H9 (cell line): ENCODE measurements around the gene RAD51. TPM values are rescaled to one million over a fixed set of nuclear protein-coding genes. Genes with fewer than 3 reads are reported as not detected.

Source experiments
- DNase-seq: peaks from one replicate; pipeline ENCODE4 v3.0.0-alpha.2; 2017
- H2AFZ ChIP-seq: one replicate; pipeline ENCODE4 v1.6.1; 2013; ENCODE audit warnings: mild to moderate bottlenecking, low read length, control low read depth, moderate library complexity
- H2AK5ac ChIP-seq: 2 replicates; pipeline ENCODE4 v1.6.1; 2013; ENCODE audit warnings: low read length, control low read depth, mixed read lengths; ENCODE audit not compliant: insufficient read length
- H2BK120ac ChIP-seq: one replicate; pipeline ENCODE4 v1.6.1; 2013; ENCODE audit warnings: low read depth, mild to moderate bottlenecking, low read length, control low read depth, inconsistent platforms; ENCODE audit not compliant: poor library complexity, severe bottlenecking
- H2BK12ac ChIP-seq: 2 replicates; pipeline ENCODE4 v1.6.1; 2013; ENCODE audit warnings: low read length, control low read depth, mixed read lengths, low read depth; ENCODE audit not compliant: insufficient read length
- H2BK15ac ChIP-seq: 2 replicates; pipeline ENCODE4 v1.6.1; 2013; ENCODE audit warnings: low read depth, low read length, control low read depth
- H2BK20ac ChIP-seq: one replicate; pipeline ENCODE4 v1.6.1; 2013; ENCODE audit warnings: low read depth, mild to moderate bottlenecking, low read length, control low read depth, inconsistent platforms; ENCODE audit not compliant: poor library complexity, severe bottlenecking
- H2BK5ac ChIP-seq: 2 replicates; pipeline ENCODE4 v1.6.1; 2013; ENCODE audit warnings: low read length, control low read depth, mixed read lengths; ENCODE audit not compliant: insufficient read length
- H3K14ac ChIP-seq: 2 replicates; pipeline ENCODE4 v1.6.1; 2013; ENCODE audit warnings: low read length, control low read depth; ENCODE audit not compliant: insufficient read depth
- H3K18ac ChIP-seq: 2 replicates; pipeline ENCODE4 v1.6.1; 2013; ENCODE audit warnings: low read depth, mild to moderate bottlenecking, mixed read lengths, low read length, control low read depth; ENCODE audit not compliant: insufficient read length
- H3K23ac ChIP-seq: 2 replicates; pipeline ENCODE4 v1.6.1; 2013; ENCODE audit warnings: low read length, control low read depth, mixed read lengths, low read depth; ENCODE audit not compliant: insufficient read length
- H3K23me2 ChIP-seq: 2 replicates; pipeline ENCODE4 v1.6.1; 2013; ENCODE audit warnings: low read depth, mild to moderate bottlenecking, mixed read lengths, low read length, control low read depth; ENCODE audit not compliant: insufficient read length, poor library complexity, severe bottlenecking
- H3K27ac ChIP-seq: 2 replicates; pipeline ENCODE4 v1.5.1; 2013; ENCODE audit warnings: low read length, control low read depth, mixed read lengths, low read depth; ENCODE audit not compliant: insufficient read length
- H3K27me3 ChIP-seq: 2 replicates; pipeline ENCODE4 v1.6.1; 2013; ENCODE audit warnings: low read length, control low read depth, inconsistent platforms; ENCODE audit not compliant: insufficient read depth
- H3K4ac ChIP-seq: 2 replicates; pipeline ENCODE4 v1.6.1; 2013; ENCODE audit warnings: low read depth, mild to moderate bottlenecking, control low read depth, inconsistent platforms, low read length, moderate library complexity
- H3K4me1 ChIP-seq: 2 replicates; pipeline ENCODE4 v1.6.1; 2013; ENCODE audit warnings: low read length, control low read depth, inconsistent platforms; ENCODE audit not compliant: insufficient read depth
- H3K4me2 ChIP-seq: 2 replicates; pipeline ENCODE4 v1.6.1; 2013; ENCODE audit warnings: low read length, control low read depth, mixed read lengths; ENCODE audit not compliant: insufficient read length, insufficient read depth
- H3K56ac ChIP-seq: 2 replicates; pipeline ENCODE4 v1.6.1; 2013; ENCODE audit warnings: low read depth, mild to moderate bottlenecking, mixed read lengths, low read length, control low read depth; ENCODE audit not compliant: insufficient read length
- H3K79me1 ChIP-seq: 2 replicates; pipeline ENCODE4 v1.6.1; 2013; ENCODE audit warnings: low read depth, mild to moderate bottlenecking, moderate library complexity, low read length, control low read depth, inconsistent platforms; ENCODE audit not compliant: insufficient read depth, poor library complexity, severe bottlenecking
- H3K79me2 ChIP-seq: 2 replicates; pipeline ENCODE4 v1.6.1; 2013; ENCODE audit warnings: low read length, control low read depth, inconsistent platforms; ENCODE audit not compliant: insufficient read depth
- H3K9ac ChIP-seq: 2 replicates; pipeline ENCODE4 v1.6.1; 2013; ENCODE audit warnings: low read length, control low read depth, mixed read lengths; ENCODE audit not compliant: insufficient read length; ENCODE audit errors: extremely low read depth
- H3K9me3 ChIP-seq: one replicate; pipeline ENCODE4 v1.6.1; 2013; ENCODE audit warnings: low read depth, low read length, inconsistent platforms; ENCODE audit not compliant: control insufficient read depth
- H3T11ph ChIP-seq: one replicate; pipeline ENCODE4 v1.6.1; 2013; ENCODE audit warnings: mild to moderate bottlenecking, low read length, control low read depth, inconsistent platforms
- H4K20me1 ChIP-seq: one replicate; pipeline ENCODE4 v1.6.1; 2013; ENCODE audit not compliant: control insufficient read depth, insufficient read length, insufficient read depth
- H4K5ac ChIP-seq: 2 replicates; pipeline ENCODE4 v1.6.1; 2013; ENCODE audit warnings: low read depth, mild to moderate bottlenecking, mixed read lengths, low read length, control low read depth; ENCODE audit not compliant: insufficient read length
- H4K8ac ChIP-seq: replicated peaks from 2 replicates; pipeline ENCODE4 v1.6.1; 2013; ENCODE audit warnings: low read length, control low read depth, mixed read lengths, low read depth; ENCODE audit not compliant: insufficient read length
- H4K91ac ChIP-seq: 2 replicates; pipeline ENCODE4 v1.6.1; 2013; ENCODE audit warnings: low read depth, mild to moderate bottlenecking, moderate library complexity, mixed read lengths, low read length, control low read depth; ENCODE audit not compliant: insufficient read length
- H3K27ac Mint-ChIP-seq, 3 experiments: 2 replicates in 2 of 3; 3 replicates in 1 of 3; pipeline ENCODE4 v1.8.0; 2020 to 2021; ENCODE audit warnings: mixed read lengths in 3 of 3, mild to moderate bottlenecking in 1 of 3, moderate library complexity in 1 of 3
- H3K27me3 Mint-ChIP-seq: 2 replicates; pipeline ENCODE4 v1.8.0; 2021; ENCODE audit warnings: low read depth, mild to moderate bottlenecking, moderate library complexity, mixed read lengths
- H3K36me3 Mint-ChIP-seq, 3 experiments: 2 replicates in 2 of 3; 3 replicates in 1 of 3; pipeline ENCODE4 v1.8.0; 2020 to 2021; ENCODE audit warnings: low read depth in 3 of 3, mixed read lengths in 3 of 3; ENCODE audit not compliant: insufficient read depth in 1 of 3
- H3K4me1 Mint-ChIP-seq, 2 experiments: 2 replicates each; pipeline ENCODE4 v1.8.0; 2020; ENCODE audit warnings: mixed read lengths in 2 of 2
- H3K4me3 Mint-ChIP-seq, 2 experiments: 2 replicates in 1 of 2; 3 replicates in 1 of 2; pipeline ENCODE4 v1.8.0; 2020 to 2021; ENCODE audit warnings: mild to moderate bottlenecking in 2 of 2, mixed read lengths in 2 of 2, moderate library complexity in 1 of 2
- H3K9me3 Mint-ChIP-seq, 2 experiments: 2 replicates in 1 of 2; 3 replicates in 1 of 2; pipeline ENCODE4 v1.8.0; 2020; ENCODE audit warnings: mild to moderate bottlenecking in 2 of 2, mixed read lengths in 2 of 2, moderate library complexity in 1 of 2
- CTCF ChIP-seq: fragments of 200-600 bp; sonication (generic); conservative IDR thresholded peaks from 3 replicates; pipeline ENCODE4 v1.8.0; 2021; ENCODE audit warnings: antibody characterized with exemption, mild to moderate bottlenecking
- WGBS: extraction: QIAGEN DNeasy Blood & Tissue Kit; methylation state at CpG from one replicate; pipeline ENCODE4 v1.1.7; 2013; ENCODE audit warnings: missing lambda C conversion rate, low lambda C conversion rate, mixed read lengths; ENCODE audit not compliant: insufficient read length; ENCODE audit errors: extremely low coverage; 5-methylcytosine and 5-hydroxymethylcytosine counted together
- total RNA-seq: library from RNA; stranded (reverse); gene quantifications from 2 replicates; pipeline ENCODE4 v1.2.1, GENCODE V29; 2021

RAD51 gene
- total RNA-seq, 1 experiment from 2014 or later, result 39.2 TPM

DNA sequence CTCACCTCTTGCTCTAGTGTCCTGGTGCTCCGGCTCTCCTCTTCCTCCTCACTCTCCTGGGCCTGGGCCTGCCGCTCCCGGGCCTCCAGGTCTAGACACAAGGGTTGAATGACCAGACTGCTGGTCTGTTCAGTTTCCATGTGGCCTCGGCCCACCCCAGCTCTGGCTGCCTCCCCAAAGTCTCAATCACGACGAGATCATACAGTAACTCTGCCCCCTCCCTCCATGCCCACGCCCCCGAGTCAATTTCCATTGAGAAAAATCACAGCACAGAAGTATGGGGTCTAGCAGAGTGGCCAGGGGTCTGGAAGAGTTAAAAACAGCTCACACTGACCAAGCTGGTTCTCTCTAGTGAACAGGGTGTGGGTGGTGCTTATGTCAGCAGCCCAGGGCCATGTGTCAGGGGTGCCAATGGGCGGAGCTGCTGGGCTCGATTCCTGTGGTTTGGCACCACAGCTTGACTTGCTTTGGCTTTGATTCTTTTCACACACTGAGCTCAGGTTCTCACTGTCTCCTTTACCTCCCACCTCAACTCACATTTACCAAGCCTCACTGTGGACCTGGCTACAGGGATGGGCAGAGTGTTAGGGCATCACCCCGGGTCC is 81.7 kb downstream of the RAD51 start:
- Mint-ChIP-seq H3K4me3 (no peak overlapping the region), H3K9me3 (no peaks in the 10 kb centered on the region), H3K27me3 (no peaks in the 10 kb centered on the region), H3K27ac (peak overlapping the region in 1 of 3 experiments; percentile 92; a peak in 2 of 7 replicates), H3K36me3 (peaks cover 11 to 60% (median 42%) of the 10 kb centered on the region in 3 experiments; a peak in 6 of 7 replicates), H3K4me1 (no peaks in the 10 kb centered on the region)
- Histone ChIP-seq H4K8ac (no peak overlapping the region), H3K79me2 (no peaks in the 10 kb centered on the region), H3K9me3 (no peaks in the 10 kb centered on the region), H2BK5ac (no peak overlapping the region), H3K27ac (no peak overlapping the region), H2BK120ac (no peak overlapping the region), H3K4me1 (no peaks in the 10 kb centered on the region), H3K27me3 (no peaks in the 10 kb centered on the region), H3K18ac (no peak overlapping the region), H2BK20ac (no peak overlapping the region), H3K23ac (no peak overlapping the region), H3K79me1 (no peaks in the 10 kb centered on the region), H2AFZ (no peak overlapping the region), H3T11ph (no peak overlapping the region), H3K56ac (no peak overlapping the region), H3K23me2 (no peaks in the 10 kb centered on the region), H3K4ac (no peak overlapping the region), H2AK5ac (no peak overlapping the region), H4K91ac (no peak overlapping the region), H4K5ac (no peak overlapping the region), H3K14ac (no peak overlapping the region), H3K4me2 (no peak overlapping the region), H2BK12ac (no peak overlapping the region), H3K9ac (no peak overlapping the region), H4K20me1 (no peaks in the 10 kb centered on the region), H2BK15ac (no peak overlapping the region)
- DNase-seq, result no peak
- TF ChIP-seq CTCF, result no peak
- WGBS, result no CpG with 5 or more reads among the region's 11 CpGs

Other genes starting within 250 kb of the RAD51 start
- 24.4 and 25.7 TPM in 2 replicates for gene CHST14, start 224.2 kb upstream of the RAD51 start, total RNA-seq
- 8.9 and 11.1 TPM in 2 replicates for gene CCDC32, start 130.1 kb upstream of the RAD51 start, total RNA-seq
- 25.7 and 26.6 TPM in 2 replicates for gene RPUSD2, start 125.9 kb upstream of the RAD51 start, total RNA-seq
- gene KNL1, start 100.9 kb upstream of the RAD51 start, total RNA-seq, result 16.8 and 19.7 TPM in 2 replicates
- gene RMDN3, start 60.1 kb downstream of the RAD51 start, total RNA-seq, result 24.9 and 28.3 TPM in 2 replicates
- gene GCHFR, start 68.9 kb downstream of the RAD51 start, total RNA-seq, result 33.0 and 37.0 TPM in 2 replicates
- gene C15orf62, start 74.8 kb downstream of the RAD51 start, total RNA-seq, result 0.44 and 0.70 TPM in 2 replicates
- 10.7 and 11.3 TPM in 2 replicates for gene ZFYVE19, start 111.9 kb downstream of the RAD51 start, total RNA-seq
- gene DNAJC17, start 112.3 kb downstream of the RAD51 start, total RNA-seq, result 38.3 and 44.4 TPM in 2 replicates
- gene PPP1R14D, start 133.5 kb downstream of the RAD51 start, total RNA-seq, result not detected in 2 replicates
- 129 and 130 TPM in 2 replicates for gene SPINT1, start 148.9 kb downstream of the RAD51 start, total RNA-seq
- 3.9 and 4.3 TPM in 2 replicates for gene RHOV, start 179.1 kb downstream of the RAD51 start, total RNA-seq
- gene VPS18, start 199.3 kb downstream of the RAD51 start, total RNA-seq, result 45.0 and 46.1 TPM in 2 replicates
- gene DLL4, start 234.2 kb downstream of the RAD51 start, total RNA-seq, result 0.28 and 0.35 TPM in 2 replicates